ENCODE measurements around the gene NPY. TPM values are rescaled to one million over a fixed set of nuclear protein-coding genes. Genes with fewer than 3 reads are reported as not detected.

NPY gene
- not detected in 2 replicates for total RNA-seq

GRCh38 chr7:24283897-24284698 is at the start of gene NPY:
Gene NPY (plus strand): TSS chr7:24284190. CDS start chr7:24285241, 1,051 bp downstream.

All from tracheal epithelial cell (primary cell).